Colonic mucosa (tissue), 4 donors: Measurements from ENCODE around the gene PDE1C. TPM values are rescaled to one million over a fixed set of nuclear protein-coding genes. Genes with fewer than 3 reads are reported as not detected.

ENCODE experiments used
- DNase-seq: peaks from one replicate; pipeline ENCODE4 v3.0.0-alpha.2; 2020
- H3K27ac ChIP-seq: fragments of 200-600 bp; one replicate; pipeline ENCODE4 v1.8.0; 2021
- H3K27me3 ChIP-seq: fragments of 200-600 bp; one replicate; pipeline ENCODE4 v1.8.0; 2021
- H3K36me3 ChIP-seq: fragments of 200-600 bp; one replicate; pipeline ENCODE4 v1.8.0; 2021
- H3K4me1 ChIP-seq: fragments of 200-600 bp; one replicate; pipeline ENCODE4 v1.8.0; 2021; ENCODE audit warnings: mild to moderate bottlenecking
- H3K4me3 ChIP-seq: fragments of 200-600 bp; one replicate; pipeline ENCODE4 v1.8.0; 2021
- H3K9ac ChIP-seq, 2 donors: one replicate each; pipeline ENCODE4 v1.7.0; 2013; ENCODE audit warnings: control low read depth in 2 of 2, low read depth in 2 of 2, low read length in 2 of 2
- H3K9me3 ChIP-seq: fragments of 200-600 bp; one replicate; pipeline ENCODE4 v1.8.0; 2021
- intact Hi-C: fragments of 100-400 bp; cut with DNase I; formaldehyde crosslinking; loops from one replicate; pipeline ENCODE4 v1.14.1; 2022
- total RNA-seq, 2 donors: library from RNA; stranded (reverse); fragmentation: NEBNext Ultra II Directional in 1 of 2; extraction: Animal tissue kit (Norgen Biotek cat#: 25700) in 1 of 2; gene quantifications; one replicate each; pipeline ENCODE4 v1.2.1, GENCODE V29; 2021
- TF ChIP-seq, protein P1 (sequence below): fragments of 200-600 bp; IDR thresholded peaks from one replicate; pipeline ENCODE4 v1.8.0; 2022; ENCODE audit warnings: antibody characterized with exemption, mild to moderate bottlenecking
- donor health status: healthy.
- donor health status: DM: no; HTN: no; CAD: no.
- donor health status: DM: no; HTN: no; CAD: no.

Gene PDE1C
- total RNA-seq, 2 donors from 2014 or later = 1.2 to 2.7 TPM

DNA sequence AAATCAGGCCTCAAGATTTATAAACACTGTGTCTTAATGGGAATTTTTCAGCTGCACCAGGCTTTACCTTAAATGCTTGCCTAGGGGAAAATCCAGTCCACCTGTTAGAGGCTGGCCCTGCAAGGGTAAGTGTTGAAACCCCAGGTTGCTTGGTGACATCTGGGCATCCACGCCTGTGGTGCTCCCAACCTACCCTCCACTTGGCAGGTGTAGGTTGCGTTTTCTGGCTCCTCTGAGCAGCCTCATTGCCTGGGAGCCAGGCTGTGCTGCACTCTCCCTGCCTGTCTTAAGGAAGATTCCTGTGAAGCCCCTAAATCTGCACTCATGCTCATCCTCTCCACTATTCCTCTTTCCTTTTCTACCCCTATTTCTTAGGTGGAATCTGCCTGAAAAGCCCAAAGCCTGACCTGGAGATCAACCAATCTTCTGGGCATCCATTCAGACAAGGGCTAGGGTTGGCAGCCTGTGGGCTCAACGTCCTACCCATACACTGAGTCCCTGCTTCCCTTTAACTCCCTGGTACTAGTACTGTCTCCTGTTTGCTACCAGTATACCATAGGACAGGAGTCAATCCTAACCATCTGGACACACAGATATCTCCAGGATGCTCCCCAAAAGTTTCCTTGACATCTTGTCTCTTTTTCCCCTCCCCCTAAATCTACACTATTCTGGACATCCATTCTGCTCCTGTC is 150.4 kb downstream of the PDE1C start:
- Histone ChIP-seq H3K9ac (no peak overlapping the region), H3K4me1 (no peaks in the 10 kb centered on the region), H3K9me3 (no peaks in the 10 kb centered on the region), H3K27ac (no peak overlapping the region), H3K4me3 (no peak overlapping the region), H3K36me3 (no peaks in the 10 kb centered on the region), H3K27me3 (no peaks in the 10 kb centered on the region)
- DNase-seq = no peak
- intact Hi-C loops = no loop called here
- TF ChIP-seq, protein P1, sequence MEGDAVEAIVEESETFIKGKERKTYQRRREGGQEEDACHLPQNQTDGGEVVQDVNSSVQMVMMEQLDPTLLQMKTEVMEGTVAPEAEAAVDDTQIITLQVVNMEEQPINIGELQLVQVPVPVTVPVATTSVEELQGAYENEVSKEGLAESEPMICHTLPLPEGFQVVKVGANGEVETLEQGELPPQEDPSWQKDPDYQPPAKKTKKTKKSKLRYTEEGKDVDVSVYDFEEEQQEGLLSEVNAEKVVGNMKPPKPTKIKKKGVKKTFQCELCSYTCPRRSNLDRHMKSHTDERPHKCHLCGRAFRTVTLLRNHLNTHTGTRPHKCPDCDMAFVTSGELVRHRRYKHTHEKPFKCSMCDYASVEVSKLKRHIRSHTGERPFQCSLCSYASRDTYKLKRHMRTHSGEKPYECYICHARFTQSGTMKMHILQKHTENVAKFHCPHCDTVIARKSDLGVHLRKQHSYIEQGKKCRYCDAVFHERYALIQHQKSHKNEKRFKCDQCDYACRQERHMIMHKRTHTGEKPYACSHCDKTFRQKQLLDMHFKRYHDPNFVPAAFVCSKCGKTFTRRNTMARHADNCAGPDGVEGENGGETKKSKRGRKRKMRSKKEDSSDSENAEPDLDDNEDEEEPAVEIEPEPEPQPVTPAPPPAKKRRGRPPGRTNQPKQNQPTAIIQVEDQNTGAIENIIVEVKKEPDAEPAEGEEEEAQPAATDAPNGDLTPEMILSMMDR = no peak

DNA sequence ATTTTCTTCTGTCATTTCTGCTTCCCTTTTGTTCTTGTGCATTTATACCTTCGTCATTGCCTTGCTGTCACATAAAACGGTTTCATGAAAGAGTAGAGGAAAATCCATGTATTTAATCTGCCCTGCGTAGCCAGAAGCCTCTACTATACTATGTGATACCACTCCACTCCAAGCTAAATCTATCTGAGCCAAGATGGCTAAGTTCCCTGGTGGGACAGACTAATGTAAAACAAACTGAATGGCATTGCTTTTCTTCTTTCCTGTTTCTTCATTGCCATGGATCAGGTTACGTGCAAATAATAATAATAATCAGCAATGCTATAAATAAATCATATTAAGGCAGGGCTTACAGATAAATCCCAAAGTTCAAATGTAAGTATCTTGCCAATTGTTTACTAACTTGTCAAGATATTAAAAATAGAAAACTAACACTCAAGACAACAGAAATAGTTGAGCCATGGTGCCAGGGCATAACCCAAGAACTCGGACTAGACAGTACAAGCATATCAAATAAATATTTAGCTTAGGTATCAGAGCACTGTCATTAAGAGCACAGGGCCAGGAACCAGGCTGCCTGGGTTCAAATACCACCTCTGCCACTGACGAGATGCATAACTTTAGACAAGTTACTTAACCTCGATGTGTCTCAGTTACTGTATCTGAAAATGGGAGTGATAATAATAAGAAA is 151.4 kb downstream of the PDE1C start:
- Histone ChIP-seq H3K4me3 (no peak overlapping the region), H3K9ac (no peak overlapping the region), H3K36me3 (no peaks in the 10 kb centered on the region), H3K4me1 (no peaks in the 10 kb centered on the region), H3K27me3 (no peaks in the 10 kb centered on the region), H3K27ac (no peak overlapping the region), H3K9me3 (no peaks in the 10 kb centered on the region)
- TF ChIP-seq, protein P1 = no peak
- intact Hi-C loops = no loop called here
- no peak for DNase-seq

DNA sequence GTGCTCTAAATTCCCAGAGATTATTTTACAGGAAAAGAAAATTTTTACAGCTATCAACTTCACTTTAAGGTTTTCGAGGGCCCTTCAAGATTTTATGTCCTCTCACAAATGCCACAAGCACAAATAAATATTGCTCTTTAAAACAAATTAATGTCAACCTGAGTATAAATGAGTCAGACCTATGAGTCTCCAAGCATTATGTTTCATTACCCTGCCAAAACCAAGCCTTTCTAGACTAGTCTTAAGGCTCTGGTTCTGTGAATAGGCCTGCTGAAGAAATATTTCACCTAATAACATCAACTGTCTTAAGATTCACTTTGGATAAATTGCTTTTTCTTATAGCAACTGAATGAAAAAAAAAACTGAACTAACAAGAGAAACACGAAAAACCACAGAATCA is 153.0 kb downstream of the PDE1C start:
- Histone ChIP-seq H3K27me3 (no peaks in the 10 kb centered on the region), H3K9ac (no peak overlapping the region), H3K27ac (no peak overlapping the region), H3K36me3 (no peaks in the 10 kb centered on the region), H3K4me1 (no peaks in the 10 kb centered on the region), H3K9me3 (no peaks in the 10 kb centered on the region), H3K4me3 (no peak overlapping the region)
- TF ChIP-seq, protein P1 = no peak
- DNase-seq = no peak
- intact Hi-C loops = no loop called here

DNA sequence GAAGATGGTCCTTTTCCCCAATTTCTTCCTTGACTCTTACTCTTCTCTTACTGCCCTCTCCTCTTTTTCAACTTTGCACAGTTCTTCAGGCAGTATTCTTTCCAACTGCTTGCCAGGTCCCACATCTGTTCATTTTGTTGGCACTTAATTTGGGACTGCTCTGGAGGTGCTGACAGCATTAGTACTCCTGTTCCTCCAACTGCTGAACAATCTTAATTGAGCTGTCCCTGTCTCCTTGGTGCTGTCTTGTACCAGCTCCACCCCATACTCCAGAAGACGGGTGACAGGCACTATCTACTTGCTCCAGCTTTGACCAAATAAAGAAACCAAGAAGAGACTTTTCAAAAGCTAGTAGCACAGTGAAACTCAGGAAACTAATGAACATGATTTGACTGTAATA is 160.0 kb downstream of the PDE1C start:
- DNase-seq = no peak

DNA sequence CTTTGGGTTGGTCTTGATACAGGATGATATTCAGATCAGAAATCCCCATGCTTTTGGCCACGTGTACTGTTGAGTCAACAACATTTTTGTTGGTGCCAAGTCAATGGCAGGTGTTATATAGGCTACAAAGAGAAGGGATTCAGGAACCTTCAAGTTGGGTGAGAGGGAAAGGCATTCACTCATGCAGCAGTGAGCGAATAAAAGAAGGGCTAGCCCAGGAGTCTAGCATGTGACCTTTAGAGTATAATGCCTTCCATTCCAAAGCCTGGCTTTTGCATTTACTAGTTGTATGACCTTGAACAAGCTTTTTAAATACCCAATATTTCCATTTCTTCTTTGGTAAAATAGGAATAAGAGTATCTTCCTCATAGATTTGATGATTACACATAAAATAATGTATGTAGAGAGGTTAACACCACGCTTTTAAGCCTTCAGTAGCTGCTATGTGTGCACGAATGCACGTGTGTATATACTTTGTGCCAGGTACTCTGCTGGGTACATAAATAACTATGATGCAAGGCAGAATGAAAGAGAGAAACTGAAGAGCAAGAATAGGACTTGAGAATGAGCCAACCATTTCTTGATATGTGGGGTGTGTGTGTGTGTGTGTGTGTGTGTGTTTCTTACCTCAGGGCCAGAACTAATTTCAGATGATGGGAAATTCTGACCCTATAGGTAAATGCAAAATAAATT is 163.6 kb downstream of the PDE1C start:
- TF ChIP-seq, protein P1 = no peak
- no peak overlapping the region for H3K9ac ChIP-seq
- H3K36me3 ChIP-seq = no peaks in the 10 kb centered on the region
- no peak for DNase-seq
- no peaks in the 10 kb centered on the region for H3K4me1 ChIP-seq
- H3K9me3 ChIP-seq = no peaks in the 10 kb centered on the region
- no peaks in the 10 kb centered on the region for H3K27me3 ChIP-seq
- H3K4me3 ChIP-seq = no peak overlapping the region
- H3K27ac ChIP-seq = no peak overlapping the region
- intact Hi-C loops = no loop called here

More for the DNA sequence above, 160.0 kb downstream of the PDE1C start:
- Histone ChIP-seq H3K9me3 (no peaks in the 10 kb centered on the region), H3K27ac (no peak overlapping the region), H3K27me3 (no peaks in the 10 kb centered on the region), H3K9ac (no peak overlapping the region), H3K4me1 (no peaks in the 10 kb centered on the region), H3K36me3 (no peaks in the 10 kb centered on the region), H3K4me3 (no peak overlapping the region)
- TF ChIP-seq, protein P1 = no peak
- intact Hi-C loops = no loop called here
